Ovary (tissue), 3 donors: ENCODE measurements around the gene ASCC3.

Experiments
- CTCF ChIP-seq, 3 donors: fragments of 450-650 bp in 2 of 3; fragments of 200-600 bp in 1 of 3; IDR thresholded peaks; one replicate each; pipeline versions ENCODE4 v1.5.1 to v1.8.0; 2016 to 2022; ENCODE audit warnings: antibody characterized with exemption in 3 of 3, mild to moderate bottlenecking in 1 of 3
- EP300 ChIP-seq: sonication (generic); formaldehyde crosslinking; IDR thresholded peaks from one replicate; pipeline ENCODE4 v1.6.1; 2017; ENCODE audit warnings: antibody characterized with exemption
- POLR2A ChIP-seq: fragments of 450-650 bp; IDR thresholded peaks from one replicate; pipeline ENCODE4 v1.6.1; 2017; ENCODE audit warnings: antibody characterized with exemption, mild to moderate bottlenecking, moderate library complexity
- donor health status: DM: no; HTN: no; CAD: no.

GRCh38 chr6:100460650-100461204 is 420.4 kb downstream of the ASCC3 start:
- TF ChIP-seq CTCF (IDR thresholded peaks at IDR 0.05) (no peak), POLR2A (no peak), EP300 (no peak)
